ENCODE results near the gene ZNF302.

Gene ZNF302

GRCh38 chr19:34688592-34688991 is 11.1 kb downstream of the ZNF302 start:
- Histone ChIP-seq H3K9me3 (ENCODE audit: control insufficient read depth, low read length) (peaks cover 58% of the 10 kb centered on the region), H3K27me3 (ENCODE audit: control insufficient read depth in 1 of 2, insufficient read depth in 1 of 2, low read length in 2 of 2) (no peaks in the 10 kb centered on the region), H4K91ac (ENCODE audit: low read length) (no peak overlapping the region), H3K4me2 (ENCODE audit: low read length, poor library complexity, severe bottlenecking) (no peak overlapping the region), H2AFZ (ENCODE audit: low read depth, low read length) (no peak overlapping the region), H3K27ac (ENCODE audit: low read length, poor library complexity, severe bottlenecking) (no peak overlapping the region), H3K36me3 (ENCODE audit: control insufficient read depth in 1 of 2, insufficient read depth in 2 of 2, low read depth in 1 of 2, low read length in 2 of 2) (peaks cover 0 to 23% of the 10 kb centered on the region in 2 experiments), H3K4ac (ENCODE audit: low read depth in 1 of 2, low read length in 2 of 2) (no peak overlapping the region), H3K14ac (ENCODE audit: low read length in 2 of 2) (no peak overlapping the region), H3K18ac (ENCODE audit: low read depth in 1 of 2, low read length in 2 of 2) (no peak overlapping the region), H4K8ac (ENCODE audit: low read length) (no peak overlapping the region), H2BK12ac (ENCODE audit: low read length in 2 of 2) (no peak overlapping the region), H3K79me1 (replicated peaks; ENCODE audit: low read length, poor library complexity, severe bottlenecking) (no peaks in the 10 kb centered on the region), H2BK5ac (ENCODE audit: low read depth, low read length, poor library complexity, severe bottlenecking) (no peak overlapping the region), H3K23ac (ENCODE audit: low read length in 2 of 2) (no peak overlapping the region), H3K4me3 (ENCODE audit: insufficient read depth in 1 of 2, low read depth in 1 of 2, low read length in 2 of 2) (no peak overlapping the region), H2BK120ac (ENCODE audit: low read depth, low read length) (no peak overlapping the region), H2AK5ac (ENCODE audit: low read length, severe bottlenecking) (no peak overlapping the region), H3K4me1 (ENCODE audit: control insufficient read depth, insufficient read depth, low read depth, low read length) (no peaks in the 10 kb centered on the region), H2BK15ac (ENCODE audit: low read depth, poor library complexity, severe bottlenecking) (no peak overlapping the region), H3K9ac (ENCODE audit: low read length) (no peak overlapping the region)
- WGBS = 73% methylated on average over 1 of the region's 1 CpG
- no peak for DNase-seq

DNA sequence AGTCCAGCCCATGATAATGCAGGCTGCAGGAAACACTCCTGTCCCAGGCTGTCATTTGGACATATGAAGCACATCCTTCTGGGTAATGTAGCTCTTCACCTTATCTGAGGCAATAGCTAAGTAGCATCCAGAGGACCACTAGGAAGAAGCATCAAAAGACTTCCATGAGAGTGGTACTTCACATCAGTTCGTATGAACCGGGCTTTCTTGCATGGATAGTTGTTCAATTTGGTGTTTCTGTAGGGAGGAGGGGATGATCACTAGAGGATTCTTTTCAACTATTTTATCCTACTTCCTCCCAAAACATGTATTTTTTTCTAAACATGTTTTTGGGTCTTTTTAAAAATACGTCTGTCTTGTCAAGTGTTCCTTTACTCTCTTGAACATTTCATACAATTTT is 12.9 kb downstream of the ZNF302 start:
- Histone ChIP-seq H3K18ac (ENCODE audit: low read depth in 1 of 2, low read length in 2 of 2) (no peak overlapping the region), H3K4me1 (ENCODE audit: control insufficient read depth, insufficient read depth, low read depth, low read length) (no peaks in the 10 kb centered on the region), H3K9me3 (ENCODE audit: control insufficient read depth, low read length) (peaks cover 45% of the 10 kb centered on the region), H2BK15ac (ENCODE audit: low read depth, poor library complexity, severe bottlenecking) (no peak overlapping the region), H3K36me3 (ENCODE audit: control insufficient read depth in 1 of 2, insufficient read depth in 2 of 2, low read depth in 1 of 2, low read length in 2 of 2) (peaks cover 0 to 6% of the 10 kb centered on the region in 2 experiments), H4K91ac (ENCODE audit: low read length) (no peak overlapping the region), H3K4ac (ENCODE audit: low read depth in 1 of 2, low read length in 2 of 2) (no peak overlapping the region), H2AK5ac (ENCODE audit: low read length, severe bottlenecking) (no peak overlapping the region), H2BK5ac (ENCODE audit: low read depth, low read length, poor library complexity, severe bottlenecking) (no peak overlapping the region), H2AFZ (ENCODE audit: low read depth, low read length) (no peak overlapping the region), H3K14ac (ENCODE audit: low read length in 2 of 2) (no peak overlapping the region), H3K27me3 (ENCODE audit: control insufficient read depth in 1 of 2, insufficient read depth in 1 of 2, low read length in 2 of 2) (no peaks in the 10 kb centered on the region), H2BK120ac (ENCODE audit: low read depth, low read length) (no peak overlapping the region), H3K27ac (ENCODE audit: low read length, poor library complexity, severe bottlenecking) (no peak overlapping the region), H2BK12ac (ENCODE audit: low read length in 2 of 2) (no peak overlapping the region), H3K4me2 (ENCODE audit: low read length, poor library complexity, severe bottlenecking) (no peak overlapping the region), H3K79me1 (replicated peaks; ENCODE audit: low read length, poor library complexity, severe bottlenecking) (no peaks in the 10 kb centered on the region), H3K4me3 (ENCODE audit: insufficient read depth in 1 of 2, low read depth in 1 of 2, low read length in 2 of 2) (no peak overlapping the region), H3K9ac (ENCODE audit: low read length) (no peak overlapping the region), H3K23ac (ENCODE audit: low read length in 2 of 2) (no peak overlapping the region), H4K8ac (ENCODE audit: low read length) (no peak overlapping the region)
- 95% methylated on average over 3 of the region's 3 CpGs for WGBS
- no peak for DNase-seq

DNA sequence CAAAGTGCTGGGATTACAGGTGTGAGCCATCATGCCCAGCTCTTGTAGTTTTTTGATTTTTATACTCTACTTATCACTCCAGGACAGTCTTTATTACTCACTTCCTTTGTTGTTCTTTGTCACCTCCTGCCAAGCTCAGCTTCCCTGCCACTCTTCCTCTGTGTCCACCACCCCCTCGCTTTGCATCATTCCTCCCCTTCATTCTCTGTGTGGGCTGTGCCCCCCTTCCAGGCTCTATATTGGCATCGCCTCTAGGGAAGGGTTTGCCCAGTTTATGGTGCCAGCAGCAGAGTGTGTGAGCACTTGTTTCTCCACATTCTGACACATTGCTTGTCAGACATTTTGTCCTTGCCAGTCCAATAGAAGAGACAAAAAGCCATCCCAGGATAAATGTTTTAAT is 15.1 kb downstream of the ZNF302 start:
- Histone ChIP-seq H3K18ac (ENCODE audit: low read depth in 1 of 2, low read length in 2 of 2) (no peak overlapping the region), H3K4ac (ENCODE audit: low read depth in 1 of 2, low read length in 2 of 2) (no peak overlapping the region), H4K91ac (ENCODE audit: low read length) (no peak overlapping the region), H2BK5ac (ENCODE audit: low read depth, low read length, poor library complexity, severe bottlenecking) (no peak overlapping the region), H2BK15ac (ENCODE audit: low read depth, poor library complexity, severe bottlenecking) (no peak overlapping the region), H2BK120ac (ENCODE audit: low read depth, low read length) (no peak overlapping the region), H3K14ac (ENCODE audit: low read length in 2 of 2) (no peak overlapping the region), H3K27ac (ENCODE audit: low read length, poor library complexity, severe bottlenecking) (no peak overlapping the region), H3K27me3 (ENCODE audit: control insufficient read depth in 1 of 2, insufficient read depth in 1 of 2, low read length in 2 of 2) (no peaks in the 10 kb centered on the region), H3K23ac (ENCODE audit: low read length in 2 of 2) (no peak overlapping the region), H3K79me1 (replicated peaks; ENCODE audit: low read length, poor library complexity, severe bottlenecking) (no peaks in the 10 kb centered on the region), H3K4me1 (ENCODE audit: control insufficient read depth, insufficient read depth, low read depth, low read length) (no peaks in the 10 kb centered on the region), H2AFZ (ENCODE audit: low read depth, low read length) (no peak overlapping the region), H4K8ac (ENCODE audit: low read length) (no peak overlapping the region), H2AK5ac (ENCODE audit: low read length, severe bottlenecking) (no peak overlapping the region), H3K4me3 (ENCODE audit: insufficient read depth in 1 of 2, low read depth in 1 of 2, low read length in 2 of 2) (no peak overlapping the region), H3K4me2 (ENCODE audit: low read length, poor library complexity, severe bottlenecking) (no peak overlapping the region), H3K36me3 (ENCODE audit: control insufficient read depth in 1 of 2, insufficient read depth in 2 of 2, low read depth in 1 of 2, low read length in 2 of 2) (no peaks in the 10 kb centered on the region), H3K9ac (ENCODE audit: low read length) (no peak overlapping the region), H3K9me3 (ENCODE audit: control insufficient read depth, low read length) (peaks cover 24% of the 10 kb centered on the region), H2BK12ac (ENCODE audit: low read length in 2 of 2) (no peak overlapping the region)
- no peak for DNase-seq
- WGBS = 58% methylated on average over 2 of the region's 2 CpGs

- WGBS = 54% methylated on average over 2 of the region's 2 CpGs
- Histone ChIP-seq H2BK15ac (ENCODE audit: low read depth, poor library complexity, severe bottlenecking) (no peak overlapping the region), H2BK120ac (ENCODE audit: low read depth, low read length) (no peak overlapping the region), H3K79me1 (replicated peaks; ENCODE audit: low read length, poor library complexity, severe bottlenecking) (no peaks in the 10 kb centered on the region), H2BK12ac (ENCODE audit: low read length in 2 of 2) (no peak overlapping the region), H3K36me3 (ENCODE audit: control insufficient read depth in 1 of 2, insufficient read depth in 2 of 2, low read depth in 1 of 2, low read length in 2 of 2) (no peaks in the 10 kb centered on the region), H3K4ac (ENCODE audit: low read depth in 1 of 2, low read length in 2 of 2) (no peak overlapping the region), H3K27me3 (ENCODE audit: control insufficient read depth in 1 of 2, insufficient read depth in 1 of 2, low read length in 2 of 2) (no peaks in the 10 kb centered on the region), H2BK5ac (ENCODE audit: low read depth, low read length, poor library complexity, severe bottlenecking) (no peak overlapping the region), H4K8ac (ENCODE audit: low read length) (no peak overlapping the region), H3K4me1 (ENCODE audit: control insufficient read depth, insufficient read depth, low read depth, low read length) (no peaks in the 10 kb centered on the region), H3K23ac (ENCODE audit: low read length in 2 of 2) (no peak overlapping the region), H3K27ac (ENCODE audit: low read length, poor library complexity, severe bottlenecking) (no peak overlapping the region), H3K9me3 (ENCODE audit: control insufficient read depth, low read length) (peaks cover 9% of the 10 kb centered on the region), H2AK5ac (ENCODE audit: low read length, severe bottlenecking) (no peak overlapping the region), H3K14ac (ENCODE audit: low read length in 2 of 2) (no peak overlapping the region), H3K18ac (ENCODE audit: low read depth in 1 of 2, low read length in 2 of 2) (no peak overlapping the region), H3K4me2 (ENCODE audit: low read length, poor library complexity, severe bottlenecking) (no peak overlapping the region), H3K9ac (ENCODE audit: low read length) (no peak overlapping the region), H3K4me3 (ENCODE audit: insufficient read depth in 1 of 2, low read depth in 1 of 2, low read length in 2 of 2) (no peak overlapping the region), H4K91ac (ENCODE audit: low read length) (no peak overlapping the region), H2AFZ (ENCODE audit: low read depth, low read length) (no peak overlapping the region)
- DNase-seq = no peak
Observed at GRCh38 chr19:34707661-34708060, 30.2 kb downstream of the ZNF302 start.

Data from mesenchymal stem cell (in vitro differentiated cells and primary cell).